Neural progenitor cell (in vitro differentiated cells): ENCODE data around the gene SPACA9. TPM values are rescaled to one million over a fixed set of nuclear protein-coding genes. Genes with fewer than 3 reads are reported as not detected.

Experiments
- DNase-seq: peaks from one replicate; pipeline ENCODE4 v3.0.0-alpha.2; 2016; ENCODE audit warnings: low spot score
- H2AFZ ChIP-seq: fragments of 200-600 bp; sonication (generic); replicated peaks from 2 replicates; pipeline ENCODE4 v1.6.1; 2016; ENCODE audit warnings: antibody characterized with exemption
- H3F3A ChIP-seq: fragments of 200-600 bp; sonication (generic); 2 replicates; pipeline ENCODE4 v1.6.1; 2016; ENCODE audit warnings: antibody characterized with exemption, low read depth
- H3K27ac ChIP-seq: fragments of 200-600 bp; sonication (generic); 2 replicates; pipeline ENCODE4 v1.5.1; 2016; ENCODE audit warnings: mild to moderate bottlenecking
- H3K27me3 ChIP-seq: fragments of 200-600 bp; sonication (generic); 2 replicates; pipeline ENCODE4 v1.6.1; 2016; ENCODE audit warnings: mild to moderate bottlenecking, moderate library complexity
- H3K36me3 ChIP-seq: fragments of 200-600 bp; sonication (generic); 2 replicates; pipeline ENCODE4 v1.5.1; 2016
- H3K4me1 ChIP-seq: fragments of 200-600 bp; sonication (generic); 2 replicates; pipeline ENCODE4 v1.6.1; 2016; ENCODE audit warnings: mixed run types
- H3K4me2 ChIP-seq: fragments of 200-600 bp; sonication (generic); 2 replicates; pipeline ENCODE4 v1.6.1; 2016
- H3K4me3 ChIP-seq: fragments of 200-600 bp; sonication (generic); 2 replicates; pipeline ENCODE4 v1.5.1; 2016
- H3K79me2 ChIP-seq: fragments of 200-600 bp; sonication (generic); 2 replicates; pipeline ENCODE4 v1.6.1; 2016; ENCODE audit warnings: low read depth
- H3K9ac ChIP-seq: fragments of 200-600 bp; sonication (generic); 2 replicates; pipeline ENCODE4 v1.6.1; 2016
- H3K9me3 ChIP-seq: fragments of 200-600 bp; sonication (generic); 2 replicates; pipeline ENCODE4 v1.5.1; 2016; ENCODE audit warnings: low read depth
- H4K20me1 ChIP-seq: fragments of 200-600 bp; sonication (generic); 2 replicates; pipeline ENCODE4 v1.6.1; 2016; ENCODE audit warnings: low read depth
- H3K27ac Mint-ChIP-seq: 3 replicates; pipeline ENCODE4 v1.8.0; 2021; ENCODE audit warnings: mixed read lengths
- H3K27me3 Mint-ChIP-seq: 2 replicates; pipeline ENCODE4 v1.8.0; 2022; ENCODE audit warnings: low read depth, mild to moderate bottlenecking, inconsistent platforms, moderate library complexity, mixed read lengths; ENCODE audit not compliant: insufficient read depth
- H3K36me3 Mint-ChIP-seq: 3 replicates; pipeline ENCODE4 v1.8.0; 2021; ENCODE audit warnings: mixed read lengths
- H3K4me1 Mint-ChIP-seq: 3 replicates; pipeline ENCODE4 v1.8.0; 2021; ENCODE audit warnings: mixed read lengths
- H3K4me3 Mint-ChIP-seq: 3 replicates; pipeline ENCODE4 v1.8.0; 2021; ENCODE audit warnings: mild to moderate bottlenecking, moderate library complexity, mixed read lengths
- H3K9me3 Mint-ChIP-seq: 3 replicates; pipeline ENCODE4 v1.8.0; 2020; ENCODE audit warnings: mixed read lengths
- EZH2 ChIP-seq: fragments of 200-600 bp; sonication (generic); IDR thresholded peaks from 2 replicates; pipeline ENCODE4 v1.6.1; 2017; ENCODE audit warnings: antibody characterized with exemption, mild to moderate bottlenecking, moderate library complexity
- EZH2phosphoT487 ChIP-seq: fragments of 200-600 bp; sonication (generic); IDR thresholded peaks from 2 replicates; pipeline ENCODE4 v1.6.1; 2017; ENCODE audit warnings: antibody characterized with exemption
- total RNA-seq: library from RNA; depleted of rRNA; stranded (reverse); fragments of >200 nt; gene quantifications from 2 replicates; pipeline ENCODE4 v1.2.3, GENCODE V29; 2015; ENCODE audit warnings: low replicate concordance
- TF ChIP-seq, protein P1 (sequence below): fragments of 200-600 bp; sonication (generic); IDR thresholded peaks from 2 replicates; pipeline ENCODE4 v1.5.1; 2017; ENCODE audit warnings: antibody characterized with exemption, mild to moderate bottlenecking

SPACA9 gene
- total RNA-seq, 1 donor from 2014 or later = 1.9 TPM

DNA sequence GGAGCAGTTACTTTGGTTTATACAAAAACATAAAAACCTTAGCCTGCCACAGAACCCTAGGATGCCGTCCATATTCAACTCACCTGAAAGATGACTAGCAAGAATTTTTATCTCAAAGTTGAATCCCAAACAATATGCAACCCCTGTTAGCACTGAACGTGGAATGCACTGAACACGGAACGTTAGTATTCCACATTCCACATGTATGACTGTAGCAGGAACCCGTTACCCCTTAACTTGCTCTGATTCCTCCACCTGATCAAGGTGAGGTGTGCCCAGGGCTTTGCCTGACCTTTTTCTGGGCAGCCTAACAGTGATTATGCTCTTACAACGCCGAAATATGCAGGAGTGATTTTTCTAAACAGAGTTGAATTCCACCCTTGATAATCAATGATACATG, 44.4 kb upstream of the SPACA9 start:
- no peak for DNase-seq
- H3K79me2 ChIP-seq = no peaks in the 10 kb centered on the region
- no peaks in the 10 kb centered on the region for H3F3A ChIP-seq
- Mint-ChIP-seq H3K27me3 (peaks cover 10% of the 10 kb centered on the region), H3K4me1 (peaks cover 29% of the 10 kb centered on the region), H3K9me3 (no peaks in the 10 kb centered on the region), H3K36me3 (no peaks in the 10 kb centered on the region), H3K27ac (peak overlapping the region; percentile 42), H3K4me3 (peak overlapping the region; percentile 42)
- H2AFZ ChIP-seq = no peak overlapping the region
- H3K36me3 ChIP-seq = no peaks in the 10 kb centered on the region
- H3K4me2 ChIP-seq = no peak overlapping the region
- no peak overlapping the region for H3K4me3 ChIP-seq
- H3K9me3 ChIP-seq = no peaks in the 10 kb centered on the region
- H4K20me1 ChIP-seq = no peaks in the 10 kb centered on the region
- TF ChIP-seq, protein P1, sequence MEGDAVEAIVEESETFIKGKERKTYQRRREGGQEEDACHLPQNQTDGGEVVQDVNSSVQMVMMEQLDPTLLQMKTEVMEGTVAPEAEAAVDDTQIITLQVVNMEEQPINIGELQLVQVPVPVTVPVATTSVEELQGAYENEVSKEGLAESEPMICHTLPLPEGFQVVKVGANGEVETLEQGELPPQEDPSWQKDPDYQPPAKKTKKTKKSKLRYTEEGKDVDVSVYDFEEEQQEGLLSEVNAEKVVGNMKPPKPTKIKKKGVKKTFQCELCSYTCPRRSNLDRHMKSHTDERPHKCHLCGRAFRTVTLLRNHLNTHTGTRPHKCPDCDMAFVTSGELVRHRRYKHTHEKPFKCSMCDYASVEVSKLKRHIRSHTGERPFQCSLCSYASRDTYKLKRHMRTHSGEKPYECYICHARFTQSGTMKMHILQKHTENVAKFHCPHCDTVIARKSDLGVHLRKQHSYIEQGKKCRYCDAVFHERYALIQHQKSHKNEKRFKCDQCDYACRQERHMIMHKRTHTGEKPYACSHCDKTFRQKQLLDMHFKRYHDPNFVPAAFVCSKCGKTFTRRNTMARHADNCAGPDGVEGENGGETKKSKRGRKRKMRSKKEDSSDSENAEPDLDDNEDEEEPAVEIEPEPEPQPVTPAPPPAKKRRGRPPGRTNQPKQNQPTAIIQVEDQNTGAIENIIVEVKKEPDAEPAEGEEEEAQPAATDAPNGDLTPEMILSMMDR = no peak
- TF ChIP-seq EZH2phosphoT487 (no peak), EZH2 (no peak)
- no peak overlapping the region for H3K9ac ChIP-seq
- peaks cover 7% of the 10 kb centered on the region for H3K4me1 ChIP-seq
- H3K27me3 ChIP-seq = no peaks in the 10 kb centered on the region
- H3K27ac ChIP-seq = no peak overlapping the region

- no peaks in the 10 kb centered on the region for H3K36me3 ChIP-seq
- Mint-ChIP-seq H3K36me3 (no peaks in the 10 kb centered on the region), H3K27me3 (peaks cover 13% of the 10 kb centered on the region), H3K27ac (peak overlapping the region; percentile 30), H3K4me3 (no peak overlapping the region), H3K9me3 (no peaks in the 10 kb centered on the region), H3K4me1 (peaks cover 31% of the 10 kb centered on the region)
- H3K4me1 ChIP-seq = peaks cover 7% of the 10 kb centered on the region
- TF ChIP-seq EZH2phosphoT487 = no peak
- TF ChIP-seq, protein P1 = no peak
- H3K27me3 ChIP-seq = no peaks in the 10 kb centered on the region
- H3K9ac ChIP-seq = no peak overlapping the region
- no peaks in the 10 kb centered on the region for H4K20me1 ChIP-seq
- no peak overlapping the region for H3K4me2 ChIP-seq
- H3K9me3 ChIP-seq = no peaks in the 10 kb centered on the region
- no peaks in the 10 kb centered on the region for H3F3A ChIP-seq
- no peak overlapping the region for H3K4me3 ChIP-seq
- H2AFZ ChIP-seq = no peak overlapping the region
- no peaks in the 10 kb centered on the region for H3K79me2 ChIP-seq
- DNase-seq = no peak
- no peak overlapping the region for H3K27ac ChIP-seq
Measured at GRCh38 chr9:132837501-132838286, 41.0 kb upstream of the SPACA9 start.

GRCh38 chr9:132838291-132838690, 40.4 kb upstream of the SPACA9 start:
- Histone ChIP-seq H3K36me3 (no peaks in the 10 kb centered on the region), H3F3A (no peaks in the 10 kb centered on the region), H3K79me2 (no peaks in the 10 kb centered on the region), H3K27ac (no peak overlapping the region), H4K20me1 (no peaks in the 10 kb centered on the region), H3K4me2 (no peak overlapping the region), H2AFZ (no peak overlapping the region), H3K9ac (no peak overlapping the region), H3K4me3 (no peak overlapping the region), H3K27me3 (no peaks in the 10 kb centered on the region), H3K4me1 (peaks cover 7% of the 10 kb centered on the region), H3K9me3 (no peaks in the 10 kb centered on the region)
- H3K27ac Mint-ChIP-seq = no peak overlapping the region
- H3K36me3 Mint-ChIP-seq = no peaks in the 10 kb centered on the region
- TF ChIP-seq EZH2phosphoT487 (no peak), EZH2 (no peak)
- TF ChIP-seq, protein P1 = no peak
- DNase-seq = no peak
- peaks cover 27% of the 10 kb centered on the region for H3K4me1 Mint-ChIP-seq
- no peaks in the 10 kb centered on the region for H3K9me3 Mint-ChIP-seq
- H3K27me3 Mint-ChIP-seq = peaks cover 13% of the 10 kb centered on the region
- no peak overlapping the region for H3K4me3 Mint-ChIP-seq
